ENCODE results near the gene SIGLEC9.
"Not testable (repeated sequence)": the region's sequence is repeated elsewhere in the genome, so short reads cannot be mapped to it uniquely, and the experiment has no call there.

SIGLEC9 gene

GRCh38 chr19:51169283-51169918, 44.7 kb downstream of the SIGLEC9 start:
- not testable (repeated sequence) for H3K36me3 ChIP-seq (ENCODE audit: insufficient read depth, low read depth, low read length); H3K4me1 ChIP-seq (ENCODE audit: insufficient read depth, low read length); H3K27ac ChIP-seq (ENCODE audit: low read length); H3K4me3 ChIP-seq (ENCODE audit: low read length); H3K9ac ChIP-seq (ENCODE audit: low read depth, low read length); H3K9me3 ChIP-seq (ENCODE audit: insufficient read depth, low read depth, low read length)
- peaks cover 18% of the 10 kb centered on the region; the same call in 1 of the 2 replicates for H3K27me3 ChIP-seq (ENCODE audit: insufficient read depth, low read length)

- Histone ChIP-seq H3K36me3 (ENCODE audit: insufficient read depth, low read depth, low read length) (no peaks in the 10 kb centered on the region), H3K9me3 (ENCODE audit: insufficient read depth, low read depth, low read length) (no peaks in the 10 kb centered on the region), H3K27ac (ENCODE audit: low read length) (no peak overlapping the region), H3K4me3 (ENCODE audit: low read length) (no peak overlapping the region), H3K9ac (ENCODE audit: low read depth, low read length) (no peak overlapping the region), H3K4me1 (ENCODE audit: insufficient read depth, low read length) (no peaks in the 10 kb centered on the region), H3K27me3 (ENCODE audit: insufficient read depth, low read length) (peaks cover 24% of the 10 kb centered on the region; the same call in 1 of the 2 replicates)
Measured at GRCh38 chr19:51172223-51172622, 47.5 kb downstream of the SIGLEC9 start.

DNA sequence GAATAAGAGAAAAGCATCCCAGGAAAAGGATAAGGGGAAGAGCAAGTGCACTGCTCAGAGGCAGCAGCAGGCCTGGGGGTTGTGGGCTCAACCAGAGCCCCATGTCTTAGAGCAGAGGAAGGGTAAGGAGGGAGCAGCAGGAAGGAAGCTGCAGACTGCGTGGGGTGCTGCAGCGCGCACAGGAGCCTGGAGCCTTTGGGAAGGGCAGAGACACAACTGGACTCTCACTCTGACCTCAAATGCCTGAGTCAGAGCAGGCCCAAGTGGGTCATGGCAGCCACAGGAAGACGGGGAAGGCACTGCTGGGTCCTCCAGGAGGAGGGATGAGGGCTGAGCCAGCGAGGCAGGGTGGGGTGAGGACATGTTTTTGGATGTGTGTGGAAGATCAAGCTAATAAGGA, 49.0 kb downstream of the SIGLEC9 start:
- Histone ChIP-seq H3K9ac (ENCODE audit: low read depth, low read length) (no peak overlapping the region), H3K27ac (ENCODE audit: low read length) (no peak overlapping the region), H3K36me3 (ENCODE audit: insufficient read depth, low read depth, low read length) (no peaks in the 10 kb centered on the region), H3K4me3 (ENCODE audit: low read length) (no peak overlapping the region), H3K4me1 (ENCODE audit: insufficient read depth, low read length) (no peaks in the 10 kb centered on the region), H3K27me3 (ENCODE audit: insufficient read depth, low read length) (peaks cover 26% of the 10 kb centered on the region; the same call in 1 of the 2 replicates), H3K9me3 (ENCODE audit: insufficient read depth, low read depth, low read length) (no peaks in the 10 kb centered on the region)

- H3K9ac ChIP-seq (ENCODE audit: low read depth, low read length), result no peak overlapping the region
- H3K27me3 ChIP-seq (ENCODE audit: insufficient read depth, low read length), result peaks cover 9% of the 10 kb centered on the region; the same call in 1 of the 2 replicates
- H3K9me3 ChIP-seq (ENCODE audit: insufficient read depth, low read depth, low read length), result no peaks in the 10 kb centered on the region
- no peaks in the 10 kb centered on the region for H3K4me1 ChIP-seq (ENCODE audit: insufficient read depth, low read length)
- no peaks in the 10 kb centered on the region for H3K36me3 ChIP-seq (ENCODE audit: insufficient read depth, low read depth, low read length)
- H3K4me3 ChIP-seq (ENCODE audit: low read length), result no peak overlapping the region
- no peak overlapping the region for H3K27ac ChIP-seq (ENCODE audit: low read length)
Measured at GRCh38 chr19:51179256-51179655, 54.5 kb downstream of the SIGLEC9 start.

Measured in iPS-20b (cell line).